ELR (cell line): Measurements from ENCODE around the gene SPDYE11.
"Not testable (repeated sequence)": the region's sequence is repeated elsewhere in the genome, so short reads cannot be mapped to it uniquely, and the experiment has no call there.

Experiments used
- DNase-seq: peaks from one replicate; pipeline ENCODE4 v3.0.0-alpha.2; 2015; ENCODE audit warnings: low read depth

Gene SPDYE11, protein sequence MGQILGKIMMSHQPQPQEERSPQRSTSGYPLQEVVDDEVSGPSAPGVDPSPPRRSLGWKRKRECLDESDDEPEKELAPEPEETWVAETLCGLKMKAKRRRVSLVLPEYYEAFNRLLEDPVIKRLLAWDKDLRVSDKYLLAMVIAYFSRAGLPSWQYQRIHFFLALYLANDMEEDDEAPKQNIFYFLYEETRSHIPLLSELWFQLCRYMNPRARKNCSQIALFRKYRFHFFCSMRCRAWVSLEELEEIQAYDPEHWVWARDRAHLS

GRCh38 chr7:73057811-73058210, at the start of gene SPDYE11:
SPDYE11 (minus strand) TSS chr7:73057911; CDS start chr7:73056111, 1,800 bp downstream.
- DNase-seq: not testable (repeated sequence)

DNA sequence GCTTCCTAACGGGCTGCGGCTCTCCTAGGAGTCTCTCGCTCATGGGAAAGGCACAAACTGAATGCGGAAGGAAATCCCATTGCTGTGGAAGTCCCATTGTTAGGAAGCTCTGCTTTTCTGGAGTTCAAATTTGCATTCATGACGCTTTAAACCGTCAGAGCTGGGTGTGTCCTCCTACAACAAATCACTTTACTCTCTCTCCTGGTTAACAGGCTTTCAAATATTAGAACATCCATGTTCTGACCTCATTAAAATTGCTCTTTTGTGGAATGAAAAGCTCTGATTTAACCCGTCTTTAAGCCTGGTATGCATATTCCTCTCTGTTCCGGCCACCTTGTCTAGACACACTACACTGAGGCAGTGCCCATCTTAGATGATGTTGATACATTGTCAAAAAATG, 28.2 kb upstream of the SPDYE11 start, which contains the start of gene SPDYE9:
Gene SPDYE9, minus strand, starts transcription at position 101 of the 400 bp plus-strand sequence. CDS start 1,800 bp downstream, outside the sequence.
- DNase-seq: not testable (repeated sequence)

DNA sequence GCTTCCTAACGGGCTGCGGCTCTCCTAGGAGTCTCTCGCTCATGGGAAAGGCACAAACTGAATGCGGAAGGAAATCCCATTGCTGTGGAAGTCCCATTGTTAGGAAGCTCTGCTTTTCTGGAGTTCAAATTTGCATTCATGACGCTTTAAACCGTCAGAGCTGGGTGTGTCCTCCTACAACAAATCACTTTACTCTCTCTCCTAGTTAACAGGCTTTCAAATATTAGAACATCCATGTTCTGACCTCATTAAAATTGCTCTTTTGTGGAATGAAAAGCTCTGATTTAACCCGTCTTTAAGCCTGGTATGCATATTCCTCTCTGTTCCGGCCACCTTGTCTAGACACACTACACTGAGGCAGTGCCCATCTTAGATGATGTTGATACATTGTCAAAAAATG, 28.0 kb downstream of the SPDYE11 start, which contains the start of gene SPDYE8:
Gene SPDYE8, minus strand, starts transcription at position 101 of the 400 bp plus-strand sequence. CDS start 1,800 bp downstream, outside the sequence.
- not testable (repeated sequence) for DNase-seq

DNA sequence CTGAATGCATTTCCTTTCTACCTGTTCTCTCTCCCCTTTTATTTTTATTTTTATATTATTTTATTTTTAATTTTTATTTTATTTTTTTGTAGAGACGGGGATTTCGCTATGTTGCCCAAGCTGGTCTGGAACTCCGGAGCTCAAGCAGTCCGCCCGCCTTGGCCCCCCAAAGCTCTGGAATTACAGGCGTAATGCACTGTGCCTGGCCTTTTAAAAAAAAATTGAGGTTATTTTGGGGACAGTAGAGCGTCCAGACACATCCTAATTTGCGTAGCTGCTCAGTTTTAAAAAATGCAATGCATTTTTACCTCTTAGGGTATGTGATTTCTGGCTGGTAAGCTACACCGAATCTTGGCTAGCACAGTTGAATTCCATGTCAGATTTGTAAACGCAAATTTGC, 51.2 kb downstream of the SPDYE11 start:
- not testable (repeated sequence) for DNase-seq

DNA sequence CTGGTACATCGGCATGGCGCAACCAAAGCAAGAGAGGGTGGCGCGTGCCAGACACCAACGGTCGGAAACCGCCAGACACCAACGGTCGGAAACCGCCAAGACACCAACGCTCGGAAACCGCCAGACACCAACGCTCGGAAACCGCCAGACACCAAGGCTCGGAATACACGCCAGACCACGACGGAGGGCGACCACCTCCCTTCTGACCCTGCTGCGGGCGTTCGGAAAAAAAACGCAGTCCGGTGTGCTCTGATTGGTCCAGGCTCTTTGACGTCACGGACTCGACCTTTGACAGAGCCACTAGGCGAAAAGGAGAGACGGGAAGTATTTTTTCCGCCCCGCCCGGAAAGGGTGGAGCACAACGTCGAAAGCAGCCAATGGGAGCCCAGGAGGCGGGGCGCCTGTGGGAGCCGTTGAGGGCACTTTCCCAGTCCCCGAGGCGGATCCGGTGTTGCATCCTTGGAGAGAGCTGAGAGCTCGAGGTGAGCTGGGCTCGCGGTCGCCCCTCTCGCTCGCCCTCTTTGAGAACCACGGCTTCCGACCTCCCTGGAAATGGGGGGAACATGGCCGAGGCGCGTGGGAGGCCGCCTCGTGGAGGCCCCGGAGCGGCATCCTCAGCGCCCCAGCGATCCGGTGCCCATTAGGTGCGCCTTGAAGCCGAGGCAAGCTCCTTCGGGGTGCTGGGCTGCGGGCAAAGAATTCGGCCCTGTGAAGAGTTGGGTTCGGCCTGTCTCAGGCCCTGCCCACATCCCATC, 51.8 kb downstream of the SPDYE11 start:
- peak; percentile 83 for DNase-seq

DNA sequence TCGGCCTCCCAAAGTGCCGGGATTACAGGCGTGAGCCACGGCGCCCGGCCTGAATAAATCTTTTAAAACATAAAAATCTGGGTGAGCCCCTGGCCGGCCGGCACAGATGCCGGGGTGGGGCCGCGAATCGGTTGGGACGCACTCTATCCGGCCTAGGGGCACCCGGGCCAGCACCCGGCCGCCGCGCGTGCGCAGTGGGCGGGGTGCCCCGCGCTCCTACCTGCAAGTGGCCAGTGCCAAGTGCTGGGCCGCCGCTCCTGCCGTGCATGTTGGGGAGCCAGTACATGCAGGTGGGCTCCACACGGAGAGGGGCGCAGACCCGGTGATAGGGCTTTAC, 52.4 kb downstream of the SPDYE11 start:
- not testable (repeated sequence) for DNase-seq

- not testable (repeated sequence) for DNase-seq
Observed at GRCh38 chr7:72997887-72998468, 59.7 kb downstream of the SPDYE11 start.
